ENCODE data around the gene ZFAND3. TPM values are rescaled to one million over a fixed set of nuclear protein-coding genes. Genes with fewer than 3 reads are reported as not detected.

The ZFAND3 gene
- total and polyA plus RNA-seq, 3 donors from 2014 or later: 104 to 329 (median 109) TPM

- TF ChIP-seq POLR2A (IDR thresholded peaks at IDR 0.05): no peak
- TF ChIP-seq, protein P1, sequence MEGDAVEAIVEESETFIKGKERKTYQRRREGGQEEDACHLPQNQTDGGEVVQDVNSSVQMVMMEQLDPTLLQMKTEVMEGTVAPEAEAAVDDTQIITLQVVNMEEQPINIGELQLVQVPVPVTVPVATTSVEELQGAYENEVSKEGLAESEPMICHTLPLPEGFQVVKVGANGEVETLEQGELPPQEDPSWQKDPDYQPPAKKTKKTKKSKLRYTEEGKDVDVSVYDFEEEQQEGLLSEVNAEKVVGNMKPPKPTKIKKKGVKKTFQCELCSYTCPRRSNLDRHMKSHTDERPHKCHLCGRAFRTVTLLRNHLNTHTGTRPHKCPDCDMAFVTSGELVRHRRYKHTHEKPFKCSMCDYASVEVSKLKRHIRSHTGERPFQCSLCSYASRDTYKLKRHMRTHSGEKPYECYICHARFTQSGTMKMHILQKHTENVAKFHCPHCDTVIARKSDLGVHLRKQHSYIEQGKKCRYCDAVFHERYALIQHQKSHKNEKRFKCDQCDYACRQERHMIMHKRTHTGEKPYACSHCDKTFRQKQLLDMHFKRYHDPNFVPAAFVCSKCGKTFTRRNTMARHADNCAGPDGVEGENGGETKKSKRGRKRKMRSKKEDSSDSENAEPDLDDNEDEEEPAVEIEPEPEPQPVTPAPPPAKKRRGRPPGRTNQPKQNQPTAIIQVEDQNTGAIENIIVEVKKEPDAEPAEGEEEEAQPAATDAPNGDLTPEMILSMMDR (IDR thresholded peaks at IDR 0.05): no peak
- no peaks in the 10 kb centered on the region for H3K4me1 ChIP-seq
- H3K4me3 ChIP-seq: no peak overlapping the region
- 93 to 95% methylated on average over 13 to 14 of the region's 14 CpGs for WGBS, 2 donors
- no peaks in the 10 kb centered on the region for H3K36me3 ChIP-seq (ENCODE audit: low read depth, missing control alignments)
- intact Hi-C loops (cut with DNase I; ENCODE audit: low total_unique reads): no loop called here
- no peak for DNase-seq
- no peaks in the 10 kb centered on the region for H3K27me3 ChIP-seq
- H3K27ac ChIP-seq: no peak overlapping the region
- H3K9me3 ChIP-seq: no peaks in the 10 kb centered on the region
Measured at GRCh38 chr6:38188677-38189335, 369.3 kb downstream of the ZFAND3 start.

DNA sequence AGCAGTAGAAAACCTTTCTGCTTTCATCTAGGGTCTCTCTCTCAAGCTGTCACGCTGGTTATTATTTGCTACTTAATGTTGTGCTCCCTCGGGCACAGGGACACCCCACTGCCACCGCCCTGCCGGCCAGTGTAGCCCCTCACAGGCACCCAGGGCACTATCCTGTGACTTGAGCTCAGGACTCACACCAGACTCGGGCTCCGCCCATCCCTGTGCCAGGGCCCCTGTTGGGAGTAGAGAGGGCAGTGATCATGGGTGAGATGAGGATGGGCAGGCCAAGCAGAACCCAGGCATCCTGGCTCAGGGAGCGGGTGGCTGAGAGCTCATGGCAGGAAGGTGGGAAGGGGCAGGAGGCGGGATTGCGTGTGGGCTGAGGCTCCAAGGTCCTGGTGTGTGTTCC, 371.9 kb downstream of the ZFAND3 start:
- H3K27ac ChIP-seq: no peak overlapping the region
- no peaks in the 10 kb centered on the region for H3K27me3 ChIP-seq
- H3K36me3 ChIP-seq (ENCODE audit: low read depth, missing control alignments): no peaks in the 10 kb centered on the region
- H3K4me1 ChIP-seq: no peaks in the 10 kb centered on the region
- DNase-seq: no peak
- intact Hi-C loops (cut with DNase I; ENCODE audit: low total_unique reads): no loop called here
- whole genome bisulfite sequencing, 2 donors: 88 to 92% methylated on average over 6 to 9 of the region's 9 CpGs
- no peaks in the 10 kb centered on the region for H3K9me3 ChIP-seq
- no peak for TF ChIP-seq POLR2A (IDR thresholded peaks at IDR 0.05)
- TF ChIP-seq, protein P1 (IDR thresholded peaks at IDR 0.05): no peak
- no peak overlapping the region for H3K4me3 ChIP-seq

DNA sequence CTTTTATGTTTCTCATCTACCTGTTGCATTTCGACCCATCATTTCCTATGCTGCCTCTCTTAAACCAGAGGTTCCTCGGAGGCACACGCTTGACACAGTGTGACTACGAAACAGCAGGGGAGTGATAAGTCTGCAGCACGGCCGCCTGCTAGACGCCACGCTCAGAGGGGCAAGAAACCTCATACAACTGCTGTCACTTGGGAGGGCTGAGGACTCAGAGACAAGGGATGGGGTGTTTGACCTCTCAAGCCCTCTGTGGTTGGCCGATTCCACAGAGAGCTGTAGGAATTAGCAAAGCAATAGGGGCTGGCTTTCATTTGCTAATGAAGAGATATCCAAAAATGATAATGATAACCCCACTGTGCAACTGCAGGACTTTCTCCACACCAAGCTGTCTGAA, 372.5 kb downstream of the ZFAND3 start:
- H3K27me3 ChIP-seq: no peaks in the 10 kb centered on the region
- no peaks in the 10 kb centered on the region for H3K36me3 ChIP-seq (ENCODE audit: low read depth, missing control alignments)
- no peak overlapping the region for H3K27ac ChIP-seq
- intact Hi-C loops (cut with DNase I; ENCODE audit: low total_unique reads): no loop called here
- 84 to 87% methylated on average over 9 of the region's 9 CpGs for WGBS, 2 donors
- H3K4me1 ChIP-seq: no peaks in the 10 kb centered on the region
- no peaks in the 10 kb centered on the region for H3K9me3 ChIP-seq
- no peak for DNase-seq
- TF ChIP-seq POLR2A (IDR thresholded peaks at IDR 0.05): no peak
- TF ChIP-seq, protein P1 (IDR thresholded peaks at IDR 0.05): no peak
- H3K4me3 ChIP-seq: no peak overlapping the region

GRCh38 chr6:38192487-38192886, 373.0 kb downstream of the ZFAND3 start:
- Histone ChIP-seq H3K27me3 (no peaks in the 10 kb centered on the region), H3K9me3 (no peaks in the 10 kb centered on the region), H3K4me1 (no peaks in the 10 kb centered on the region), H3K4me3 (no peak overlapping the region), H3K27ac (no peak overlapping the region), H3K36me3 (ENCODE audit: low read depth, missing control alignments) (no peaks in the 10 kb centered on the region)
- 75 to 83% methylated on average over 4 to 5 of the region's 5 CpGs for WGBS, 2 donors
- intact Hi-C loops (cut with DNase I; ENCODE audit: low total_unique reads): no loop called here
- DNase-seq: no peak
- TF ChIP-seq, protein P1 (IDR thresholded peaks at IDR 0.05): no peak

- 89 to 90% methylated on average over 7 of the region's 7 CpGs for WGBS, 2 donors
- no peaks in the 10 kb centered on the region for H3K27me3 ChIP-seq
- no peaks in the 10 kb centered on the region for H3K4me1 ChIP-seq
- no peaks in the 10 kb centered on the region for H3K36me3 ChIP-seq (ENCODE audit: low read depth, missing control alignments)
- intact Hi-C loops (cut with DNase I; ENCODE audit: low total_unique reads): no loop called here
- H3K9me3 ChIP-seq: no peaks in the 10 kb centered on the region
- no peak overlapping the region for H3K27ac ChIP-seq
- DNase-seq: no peak
- TF ChIP-seq, protein P1 (IDR thresholded peaks at IDR 0.05): no peak
- TF ChIP-seq POLR2A (IDR thresholded peaks at IDR 0.05): no peak
- H3K4me3 ChIP-seq: no peak overlapping the region
Measured at GRCh38 chr6:38193051-38193450, 373.5 kb downstream of the ZFAND3 start.

Data from testis (tissue), 3 donors.